Peyer's patch (tissue), 4 donors: ENCODE data around the gene CARM1.
"Not testable (repeated sequence)": the region's sequence is repeated elsewhere in the genome, so short reads cannot be mapped to it uniquely, and the experiment has no call there.

Experiments
- CTCF ChIP-seq, 6 experiments: fragments of 450-650 bp in 4 of 6; fragments of 200-600 bp in 2 of 6; sonication (generic) in 1 of 6; IDR thresholded peaks; one replicate each; pipeline ENCODE4 v1.5.1; 2017 to 2019; ENCODE audit warnings: antibody characterized with exemption in 6 of 6, mild to moderate bottlenecking in 3 of 6, moderate library complexity in 1 of 6
- POLR2A ChIP-seq, 2 donors: fragments of 450-650 bp; IDR thresholded peaks; one replicate each; pipeline ENCODE4 v1.5.1; 2017; ENCODE audit warnings: antibody characterized with exemption in 2 of 2, mild to moderate bottlenecking in 2 of 2, moderate library complexity in 2 of 2

GRCh38 chr19:10869872-10870311 is 1.5 kb upstream of the CARM1 start:
- not testable (repeated sequence) for TF ChIP-seq CTCF, POLR2A (IDR thresholded peaks at IDR 0.05)
